Medulla oblongata (tissue), 1 donor: ENCODE measurements around the gene ATG13.

ENCODE experiments used
- DNase-seq: peaks from one replicate; pipeline ENCODE4 v3.0.0-alpha.2; 2015; ENCODE audit errors: extremely low spot score

The ATG13 gene

GRCh38 chr11:46607516-46607915 is 9.8 kb upstream of the ATG13 start:
- no peak for DNase-seq

GRCh38 chr11:46609386-46609785 is 8.0 kb upstream of the ATG13 start:
- no peak for DNase-seq

GRCh38 chr11:46611526-46612304 is 5.6 kb upstream of the ATG13 start:
- DNase-seq = peak; percentile 43

- peak; percentile 79 for DNase-seq
Measured at GRCh38 chr11:46612326-46612725, 5.0 kb upstream of the ATG13 start.

- no peak for DNase-seq
Measured at GRCh38 chr11:46615756-46616155, 1.6 kb upstream of the ATG13 start.

- no peak for DNase-seq
Measured at GRCh38 chr11:46616551-46617133, 711 bp upstream of the ATG13 start.

GRCh38 chr11:46617972-46618314 is 590 bp downstream of the ATG13 start:
- DNase-seq = no peak

- DNase-seq = no peak
Measured at GRCh38 chr11:46618837-46619236, 1.5 kb downstream of the ATG13 start.

GRCh38 chr11:46625406-46625805 is 8.1 kb downstream of the ATG13 start:
- no peak for DNase-seq

- DNase-seq = no peak
Measured at GRCh38 chr11:46628961-46629360, 11.6 kb downstream of the ATG13 start.

- no peak for DNase-seq
Measured at GRCh38 chr11:46630237-46630636, 12.9 kb downstream of the ATG13 start.

GRCh38 chr11:46631676-46632075 is 14.3 kb downstream of the ATG13 start:
- DNase-seq = no peak

GRCh38 chr11:46632502-46632901 is 15.1 kb downstream of the ATG13 start:
- DNase-seq = no peak

- DNase-seq = no peak
Measured at GRCh38 chr11:46633291-46634217, 16.2 kb downstream of the ATG13 start.

- peak; percentile 32 for DNase-seq
Measured at GRCh38 chr11:46635557-46636139, 18.3 kb downstream of the ATG13 start.

GRCh38 chr11:46637546-46637945 is 20.2 kb downstream of the ATG13 start:
- DNase-seq = peak; percentile 74

GRCh38 chr11:46639197-46639839 is 22.0 kb downstream of the ATG13 start:
- DNase-seq = no peak

- no peak for DNase-seq
Measured at GRCh38 chr11:46640036-46640788, 22.9 kb downstream of the ATG13 start.

- no peak for DNase-seq
Measured at GRCh38 chr11:46641639-46642038, 24.3 kb downstream of the ATG13 start.

- DNase-seq = no peak
Measured at GRCh38 chr11:46642627-46643335, 25.4 kb downstream of the ATG13 start.
